Chondrocyte (in vitro differentiated cells): ENCODE measurements around the gene TINAGL1. TPM values are rescaled to one million over a fixed set of nuclear protein-coding genes. Genes with fewer than 3 reads are reported as not detected.
A peak's percentile ranks its signal among the peaks of the same experiment; 100 is the strongest.

ENCODE experiments used
- DNase-seq: peaks from one replicate; pipeline ENCODE4 v3.0.0; 2021; ENCODE audit warnings: mixed read lengths, low spot score
- H3K27ac Mint-ChIP-seq: one replicate; pipeline ENCODE4 v1.8.0; 2021; ENCODE audit warnings: mild to moderate bottlenecking, moderate library complexity, mixed read lengths; ENCODE audit not compliant: unreplicated experiment
- H3K27me3 Mint-ChIP-seq: 2 replicates; pipeline ENCODE4 v1.8.0; 2021; ENCODE audit warnings: low read depth, mixed read lengths
- H3K36me3 Mint-ChIP-seq: 2 replicates; pipeline ENCODE4 v1.8.0; 2021; ENCODE audit warnings: low read depth, mixed read lengths
- H3K4me1 Mint-ChIP-seq: 2 replicates; pipeline ENCODE4 v1.8.0; 2021; ENCODE audit warnings: low read depth, mild to moderate bottlenecking, mixed read lengths
- H3K4me3 Mint-ChIP-seq: one replicate; pipeline ENCODE4 v1.8.0; 2021; ENCODE audit warnings: mild to moderate bottlenecking, moderate library complexity, mixed read lengths; ENCODE audit not compliant: unreplicated experiment
- H3K9me3 Mint-ChIP-seq: 2 replicates; pipeline ENCODE4 v1.8.0; 2021; ENCODE audit warnings: low read depth, mixed read lengths
- CTCF ChIP-seq: fragments of 200-600 bp; sonication (generic); IDR thresholded peaks from 2 replicates; pipeline ENCODE4 v1.5.0; 2021; ENCODE audit warnings: antibody characterized with exemption, mild to moderate bottlenecking, moderate library complexity
- total RNA-seq: library from RNA; stranded (reverse); gene quantifications from 3 replicates; pipeline ENCODE4 v1.2.1, GENCODE V29; 2021

TINAGL1 gene
- total RNA-seq, 1 donor from 2014 or later: 154 TPM

GRCh38 chr1:31607360-31607759 is 31.0 kb downstream of the TINAGL1 start:
- H3K4me1 Mint-ChIP-seq: no peaks in the 10 kb centered on the region
- H3K9me3 Mint-ChIP-seq: no peaks in the 10 kb centered on the region
- H3K4me3 Mint-ChIP-seq: no peak overlapping the region
- DNase-seq: no peak
- peaks cover 11% of the 10 kb centered on the region for H3K27me3 Mint-ChIP-seq
- H3K36me3 Mint-ChIP-seq: peaks cover 2% of the 10 kb centered on the region
- TF ChIP-seq CTCF: no peak
- no peak overlapping the region for H3K27ac Mint-ChIP-seq

GRCh38 chr1:31609514-31610118 is 33.3 kb downstream of the TINAGL1 start:
- no peak for DNase-seq
- Mint-ChIP-seq H3K27me3 (peaks cover 8% of the 10 kb centered on the region), H3K4me3 (no peak overlapping the region), H3K27ac (no peak overlapping the region), H3K36me3 (no peaks in the 10 kb centered on the region), H3K4me1 (peaks cover 4% of the 10 kb centered on the region), H3K9me3 (no peaks in the 10 kb centered on the region)
- no peak for TF ChIP-seq CTCF

- Mint-ChIP-seq H3K9me3 (no peaks in the 10 kb centered on the region), H3K27ac (no peak overlapping the region), H3K4me1 (peaks cover 10% of the 10 kb centered on the region), H3K36me3 (no peaks in the 10 kb centered on the region), H3K4me3 (no peak overlapping the region), H3K27me3 (peaks cover 7% of the 10 kb centered on the region)
- TF ChIP-seq CTCF: no peak
- no peak for DNase-seq
Measured at GRCh38 chr1:31614414-31615005, 38.2 kb downstream of the TINAGL1 start.

GRCh38 chr1:31615414-31615813 is 39.1 kb downstream of the TINAGL1 start:
- no peaks in the 10 kb centered on the region for H3K9me3 Mint-ChIP-seq
- no peak for DNase-seq
- peaks cover 10% of the 10 kb centered on the region for H3K27me3 Mint-ChIP-seq
- peak overlapping the region; percentile 24 for H3K27ac Mint-ChIP-seq
- TF ChIP-seq CTCF: no peak
- no peaks in the 10 kb centered on the region for H3K36me3 Mint-ChIP-seq
- H3K4me1 Mint-ChIP-seq: peaks cover 10% of the 10 kb centered on the region
- no peak overlapping the region for H3K4me3 Mint-ChIP-seq

- peak overlapping the region; percentile 24 for H3K27ac Mint-ChIP-seq
- H3K4me1 Mint-ChIP-seq: peaks cover 10% of the 10 kb centered on the region
- no peak overlapping the region for H3K4me3 Mint-ChIP-seq
- DNase-seq: no peak
- peaks cover 10% of the 10 kb centered on the region for H3K27me3 Mint-ChIP-seq
- H3K36me3 Mint-ChIP-seq: no peaks in the 10 kb centered on the region
- TF ChIP-seq CTCF: no peak
- no peaks in the 10 kb centered on the region for H3K9me3 Mint-ChIP-seq
Measured at GRCh38 chr1:31615939-31616338, 39.6 kb downstream of the TINAGL1 start.
